ENCODE measurements around the gene GPATCH8.

DNA sequence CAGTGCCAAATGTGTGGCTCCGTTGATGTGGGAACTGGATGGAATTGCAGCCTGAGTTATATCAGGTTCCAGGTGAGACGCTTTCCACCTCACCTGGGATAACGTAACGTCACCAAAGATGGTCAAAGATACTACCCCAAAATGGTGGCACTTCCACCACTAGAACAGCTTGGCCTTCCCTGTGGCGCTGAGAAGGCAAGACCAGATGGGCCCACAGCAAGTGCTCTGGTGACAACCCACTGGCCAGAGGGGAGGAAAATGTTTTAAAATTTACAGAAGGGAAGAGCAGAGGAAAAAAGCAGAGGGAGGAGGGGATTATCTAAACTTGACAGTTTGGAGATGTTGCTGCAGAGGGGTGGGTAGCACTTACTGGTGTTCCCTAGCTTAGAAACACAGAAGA is 106.3 kb downstream of the GPATCH8 start:
- TF ChIP-seq, protein P1, sequence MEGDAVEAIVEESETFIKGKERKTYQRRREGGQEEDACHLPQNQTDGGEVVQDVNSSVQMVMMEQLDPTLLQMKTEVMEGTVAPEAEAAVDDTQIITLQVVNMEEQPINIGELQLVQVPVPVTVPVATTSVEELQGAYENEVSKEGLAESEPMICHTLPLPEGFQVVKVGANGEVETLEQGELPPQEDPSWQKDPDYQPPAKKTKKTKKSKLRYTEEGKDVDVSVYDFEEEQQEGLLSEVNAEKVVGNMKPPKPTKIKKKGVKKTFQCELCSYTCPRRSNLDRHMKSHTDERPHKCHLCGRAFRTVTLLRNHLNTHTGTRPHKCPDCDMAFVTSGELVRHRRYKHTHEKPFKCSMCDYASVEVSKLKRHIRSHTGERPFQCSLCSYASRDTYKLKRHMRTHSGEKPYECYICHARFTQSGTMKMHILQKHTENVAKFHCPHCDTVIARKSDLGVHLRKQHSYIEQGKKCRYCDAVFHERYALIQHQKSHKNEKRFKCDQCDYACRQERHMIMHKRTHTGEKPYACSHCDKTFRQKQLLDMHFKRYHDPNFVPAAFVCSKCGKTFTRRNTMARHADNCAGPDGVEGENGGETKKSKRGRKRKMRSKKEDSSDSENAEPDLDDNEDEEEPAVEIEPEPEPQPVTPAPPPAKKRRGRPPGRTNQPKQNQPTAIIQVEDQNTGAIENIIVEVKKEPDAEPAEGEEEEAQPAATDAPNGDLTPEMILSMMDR (optimal IDR thresholded peaks at IDR 0.05 in 1 of 3, IDR thresholded peaks at IDR 0.05 in 1 of 3, conservative IDR thresholded peaks at IDR 0.05 in 1 of 3; ENCODE audit: extremely low read depth in 1 of 3, insufficient read depth in 2 of 3, low read length in 3 of 3), result no peak
- TF ChIP-seq EZH2 (IDR thresholded peaks at IDR 0.05; ENCODE audit: low read length), result no peak

All from keratinocyte (primary cell).